HG02981 (cell line): Measurements from ENCODE around the gene JMJD6.
"Not testable (repeated sequence)": the region's sequence is repeated elsewhere in the genome, so short reads cannot be mapped to it uniquely, and the experiment has no call there.

Experiments used
- ATAC-seq: cut with Tn5 transposase; IDR thresholded peaks from one replicate; pipeline ENCODE4 v1.9.1; 2021; ENCODE audit warnings: mild to moderate bottlenecking, moderate library complexity; ENCODE audit not compliant: unreplicated experiment

The JMJD6 gene

DNA sequence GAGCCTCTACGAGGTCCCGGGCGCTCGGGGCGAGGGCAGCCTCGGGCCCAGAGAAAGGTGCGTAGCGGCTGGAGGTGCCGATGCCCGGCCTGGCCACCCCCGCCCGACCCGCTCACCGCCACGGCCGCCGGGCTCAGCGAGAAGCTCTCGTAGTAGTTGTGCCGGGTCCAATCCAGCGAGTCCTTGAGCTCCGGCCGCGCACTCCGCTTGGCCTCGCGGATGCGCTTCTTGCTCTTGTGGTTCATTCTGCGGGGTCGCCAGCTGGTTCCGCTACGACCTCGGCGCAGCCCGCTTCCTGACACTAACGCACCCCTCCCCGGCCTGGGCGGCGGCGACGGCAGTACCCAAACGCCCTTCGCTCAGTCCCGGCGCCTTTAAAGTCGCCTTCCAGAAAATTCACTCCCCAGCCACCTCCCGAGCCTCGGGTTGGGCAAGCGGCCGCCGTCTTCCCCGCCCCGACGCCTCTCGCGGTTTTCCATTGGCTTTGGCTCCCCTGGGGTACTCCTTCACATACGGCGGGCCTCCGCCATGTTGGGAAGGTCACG, at the start of gene JMJD6:
JMJD6 (minus strand) TSS at position 376 of the 545 bp plus-strand sequence; CDS start at position 245, 131 bp downstream.
- ATAC-seq, result peak; percentile 70

DNA sequence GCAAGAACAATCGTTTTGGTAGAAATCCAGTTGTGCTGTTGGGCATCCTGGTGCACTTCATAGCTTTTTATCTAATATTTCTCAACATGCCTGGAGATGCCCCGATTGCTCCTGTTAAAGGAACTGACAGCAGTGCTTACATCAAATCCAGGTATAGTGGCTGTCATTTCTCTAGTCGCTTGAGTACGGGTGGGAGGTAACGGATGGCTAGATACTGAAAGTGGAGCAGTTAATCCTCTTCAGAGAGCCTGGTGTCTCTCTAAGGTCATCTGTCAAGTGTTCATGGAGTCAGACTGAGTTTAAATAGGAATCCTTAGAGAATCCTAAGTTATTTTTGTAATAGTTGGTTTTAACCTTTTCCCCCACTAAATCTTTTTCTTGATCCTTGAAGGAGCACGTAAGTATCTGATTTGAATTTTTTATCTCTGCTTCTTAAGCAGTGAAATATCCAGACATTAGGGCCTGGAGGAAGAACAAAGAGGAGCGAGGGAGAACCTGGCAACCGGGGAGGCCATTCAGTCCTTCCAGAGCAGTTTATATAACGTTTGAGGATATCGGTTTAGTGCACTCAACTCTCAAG, 48.7 kb upstream of the JMJD6 start:
- ATAC-seq, result no peak

DNA sequence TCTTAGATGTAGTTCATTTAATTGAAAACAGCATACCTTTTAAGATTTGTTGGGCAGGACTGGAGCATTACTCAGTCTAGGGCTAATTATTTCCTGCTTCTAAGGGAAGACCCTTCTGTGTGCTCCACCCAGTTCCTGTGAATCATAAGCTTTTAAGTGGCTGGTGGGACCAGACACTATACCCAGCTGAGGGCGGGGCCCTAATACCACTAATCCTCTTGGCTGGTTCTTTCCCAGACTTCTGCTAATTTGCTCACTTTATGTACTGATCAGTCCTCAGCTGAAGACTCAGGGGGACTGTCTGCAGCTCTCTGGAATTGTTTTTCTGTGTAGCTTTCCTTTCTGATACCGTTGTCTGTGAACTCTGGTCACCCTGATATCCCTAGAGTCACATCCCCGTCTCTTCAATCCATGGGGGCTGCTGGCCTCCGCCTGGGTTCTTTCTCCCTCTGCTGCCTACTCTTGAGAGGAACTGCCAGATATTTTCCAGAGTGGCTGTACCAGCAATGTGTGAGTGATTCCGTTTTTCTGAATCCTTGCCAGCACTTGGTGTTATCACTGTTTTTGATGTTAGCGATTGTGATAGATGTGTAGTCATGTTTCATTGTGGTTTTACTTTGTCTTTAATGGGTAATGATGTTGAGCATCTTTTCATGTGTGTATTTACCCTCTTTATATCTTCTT, 46.6 kb upstream of the JMJD6 start:
- ATAC-seq, result no peak

DNA sequence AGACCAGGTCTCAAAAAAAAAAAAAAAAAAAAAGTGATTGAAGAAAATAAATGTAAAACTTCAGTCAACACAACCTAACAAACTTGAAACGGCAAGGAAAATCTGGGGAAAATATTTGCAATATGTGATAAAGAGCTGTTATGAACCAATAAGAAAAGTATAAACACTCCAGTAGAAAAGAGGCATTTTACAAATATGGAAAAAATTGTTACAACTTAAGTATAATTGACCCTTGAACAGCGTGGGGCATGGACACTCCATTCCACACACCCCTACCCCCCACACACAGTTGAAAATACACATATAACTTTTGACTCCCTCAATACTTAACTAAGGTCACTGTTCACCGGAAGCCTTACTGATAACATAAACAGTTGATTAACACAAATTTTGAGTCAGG, 32.2 kb upstream of the JMJD6 start:
- ATAC-seq, result no peak

DNA sequence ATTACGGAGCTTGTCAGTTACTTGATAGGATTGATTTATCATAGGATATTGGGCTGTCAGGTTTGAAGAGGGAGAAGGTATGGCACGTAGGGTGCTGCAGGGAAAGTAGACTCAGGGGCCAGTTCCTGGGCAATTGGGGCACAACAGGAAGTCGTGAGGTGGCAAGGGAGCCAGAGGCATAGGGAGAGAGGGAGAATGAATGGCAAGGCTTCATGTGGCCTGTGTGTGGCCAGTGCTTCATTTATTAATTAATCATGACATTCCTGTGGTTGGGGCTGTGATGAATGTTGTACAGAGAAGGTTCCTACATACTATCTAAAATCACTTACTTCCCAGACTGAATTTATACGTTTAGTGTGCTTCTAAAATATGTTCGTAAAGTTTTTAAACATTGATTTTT, 30.9 kb upstream of the JMJD6 start:
- ATAC-seq, result no peak

- ATAC-seq, result no peak
Observed at GRCh38 chr17:76755285-76755684, 28.9 kb upstream of the JMJD6 start.

DNA sequence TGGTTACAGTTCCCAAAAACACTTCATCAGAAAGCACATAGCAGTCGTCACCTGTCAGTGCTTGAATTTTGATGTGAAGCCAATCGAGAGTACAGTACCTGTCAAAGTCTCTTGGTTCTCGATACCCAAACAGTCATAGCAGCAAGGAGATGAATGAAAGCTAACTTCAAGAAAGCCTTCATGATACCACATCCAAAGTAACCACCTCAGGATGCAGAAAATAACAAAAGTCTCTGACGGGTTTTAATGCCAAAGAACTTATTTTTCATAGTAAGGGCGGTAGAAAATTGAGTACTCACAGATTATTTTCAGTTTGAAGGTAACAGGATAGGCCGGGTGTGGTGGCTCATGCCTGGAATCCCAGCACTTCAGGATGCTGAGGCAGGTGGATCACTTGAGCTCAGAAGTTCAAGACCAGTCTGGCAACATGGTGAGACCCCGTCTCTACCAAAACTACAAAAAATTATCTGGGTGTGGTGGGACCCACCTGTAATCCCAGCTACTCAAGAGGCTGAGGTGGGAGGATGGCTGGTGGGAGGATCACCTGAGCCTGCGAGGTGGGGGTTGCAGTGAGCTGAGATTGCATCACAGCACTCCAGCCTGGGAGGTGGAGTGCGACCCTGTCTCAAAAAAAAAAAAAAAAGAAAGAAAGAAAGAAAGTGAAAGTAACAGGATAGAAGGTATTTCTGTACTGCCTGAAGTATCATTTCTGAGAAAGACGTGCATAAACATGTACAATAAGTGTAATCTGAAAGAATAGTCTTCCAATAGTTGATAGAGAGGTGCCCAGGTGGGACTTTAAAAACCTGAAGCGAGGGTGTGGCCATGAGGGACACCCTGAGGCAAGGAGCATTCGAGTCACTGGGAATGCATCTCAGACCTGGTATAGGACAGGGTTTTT, 26.9 kb upstream of the JMJD6 start:
- ATAC-seq, result no peak

GRCh38 chr17:76752006-76752405, 25.6 kb upstream of the JMJD6 start:
- no peak for ATAC-seq

DNA sequence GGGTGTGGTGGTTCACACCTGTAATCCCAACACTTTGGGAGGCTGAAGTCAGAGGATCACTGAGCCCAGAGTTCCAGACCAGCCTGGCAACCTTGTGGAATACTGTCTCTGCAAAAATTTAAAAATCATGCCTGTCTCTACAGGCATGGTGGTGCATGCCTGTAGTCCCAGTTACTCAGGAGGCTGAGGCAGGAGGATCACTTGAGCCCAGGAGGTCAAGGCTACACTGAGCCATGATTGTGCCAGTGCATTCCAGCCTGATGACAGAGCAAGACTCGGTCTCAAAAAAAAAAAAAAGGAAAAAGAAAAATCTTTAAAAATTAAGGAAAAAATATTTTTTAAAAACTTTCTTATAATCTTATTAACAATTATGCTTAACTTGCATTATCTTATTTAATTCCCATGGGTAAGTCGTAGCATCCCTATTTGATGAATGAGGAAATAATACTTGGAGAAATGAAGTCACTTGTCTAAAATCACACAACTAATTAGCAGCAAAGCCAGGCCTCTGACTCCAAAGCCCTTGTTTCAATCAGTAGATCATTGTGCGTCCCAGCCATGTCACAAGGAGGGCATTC, 25.1 kb upstream of the JMJD6 start:
- no peak for ATAC-seq

- no peak for ATAC-seq
Observed at GRCh38 chr17:76748657-76749056, 22.3 kb upstream of the JMJD6 start.

DNA sequence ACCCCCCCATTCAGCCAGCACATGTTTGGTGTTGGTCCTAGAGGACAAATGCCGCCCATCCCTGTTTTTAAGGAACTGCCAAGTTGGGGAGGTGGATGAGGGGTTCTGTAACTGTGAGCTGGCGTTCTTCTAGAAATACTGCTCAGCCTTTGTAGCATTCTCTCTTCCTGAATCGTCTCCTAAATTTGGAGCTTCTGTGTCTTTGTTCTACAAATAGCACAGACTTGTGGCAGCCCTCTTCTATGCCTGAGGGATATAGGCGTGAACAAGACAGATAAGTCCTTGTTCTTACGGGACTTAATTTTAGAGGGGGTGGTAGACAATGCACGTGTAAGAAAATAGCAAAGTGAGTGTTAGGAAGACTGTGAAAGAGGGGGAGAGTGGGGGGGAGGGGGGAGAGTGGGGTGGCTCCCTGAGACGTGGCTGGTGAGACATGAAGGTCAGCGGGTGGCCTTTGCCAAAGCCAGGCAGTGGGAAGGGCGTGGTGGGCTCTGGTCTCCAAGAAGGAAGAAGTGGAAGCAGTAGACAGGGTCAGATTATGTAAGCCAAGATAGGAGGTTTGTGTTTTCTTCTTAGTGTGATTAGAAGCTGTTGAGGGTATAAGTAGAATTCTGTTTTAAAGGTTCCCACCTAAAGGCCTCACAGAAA, 21.4 kb upstream of the JMJD6 start:
- ATAC-seq, result no peak

- not testable (repeated sequence) for ATAC-seq
Observed at GRCh38 chr17:76745785-76746184, 19.4 kb upstream of the JMJD6 start.

DNA sequence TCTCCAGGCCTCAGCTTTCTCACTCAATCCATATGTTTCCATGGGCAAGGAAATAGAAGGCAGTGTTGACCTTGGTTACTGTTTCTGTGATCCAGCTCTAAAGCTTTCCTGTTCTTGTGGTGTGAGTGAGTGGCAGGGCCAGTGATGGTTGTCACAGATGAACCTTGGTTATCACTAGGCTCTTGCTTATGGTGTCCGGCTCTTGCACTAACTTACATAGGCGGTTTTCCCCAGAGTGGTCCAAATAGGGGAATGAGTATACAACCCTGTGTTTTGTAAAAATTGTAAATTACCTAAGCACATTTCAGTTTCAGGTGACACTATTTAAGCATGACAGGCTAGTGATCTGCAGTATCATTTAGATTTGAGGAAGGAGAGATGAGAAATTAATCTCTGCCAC, 18.3 kb upstream of the JMJD6 start:
- no peak for ATAC-seq

DNA sequence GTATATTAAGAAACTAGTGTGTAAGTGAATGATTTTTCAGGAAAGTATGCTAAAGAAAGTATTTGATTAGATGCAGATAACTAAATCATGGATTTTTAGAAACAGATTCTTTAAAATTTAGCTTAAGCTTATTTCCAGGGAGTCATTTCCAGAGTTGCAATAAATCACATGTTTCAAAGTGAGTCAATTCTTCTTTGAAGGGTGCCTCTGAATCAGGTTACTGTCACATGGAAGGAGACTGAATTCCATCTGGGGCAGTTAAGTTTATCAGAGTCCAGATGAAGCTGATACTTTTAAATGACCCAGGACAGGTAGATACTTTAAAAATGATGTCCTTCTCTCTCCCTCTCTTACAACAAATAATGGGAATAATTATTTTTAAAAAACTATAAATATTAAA, 16.6 kb upstream of the JMJD6 start:
- no peak for ATAC-seq

- ATAC-seq, result no peak
Observed at GRCh38 chr17:76740329-76741118, 14.1 kb upstream of the JMJD6 start.

GRCh38 chr17:76739568-76740115, 13.2 kb upstream of the JMJD6 start:
- not testable (repeated sequence) for ATAC-seq

DNA sequence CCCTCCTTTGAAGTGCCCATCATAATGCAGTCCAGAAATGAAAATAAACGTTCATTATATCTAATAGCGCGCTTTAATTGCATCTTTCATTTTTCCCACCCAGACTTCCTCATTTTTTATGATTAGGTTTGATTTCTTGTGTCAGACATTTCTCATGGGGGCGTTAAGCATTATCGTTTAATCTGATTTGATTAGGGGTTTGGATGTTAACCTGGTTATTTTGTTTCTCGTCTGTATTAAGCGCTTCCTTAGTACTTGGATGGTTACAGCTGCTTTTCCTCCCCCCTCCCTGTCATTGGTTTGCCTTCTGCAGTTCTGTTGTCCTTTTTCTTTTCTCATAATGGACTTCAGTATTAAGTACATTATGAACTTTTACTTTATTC, 12.1 kb upstream of the JMJD6 start:
- no peak for ATAC-seq

- peak; percentile 54 for ATAC-seq
Observed at GRCh38 chr17:76737676-76738467, 11.5 kb upstream of the JMJD6 start, which contains the start of gene MFSD11. Gene MFSD11, plus strand, starts transcription at chr17:76738119. Its CDS starts 234 bp downstream, at chr17:76738353.
